Mammary epithelial cell (primary cell): Measurements from ENCODE around the gene HS3ST5.

ENCODE experiments used
- EZH2 ChIP-seq: IDR thresholded peaks from 2 replicates; pipeline ENCODE4 v1.6.1; 2012; ENCODE audit warnings: low read length, inconsistent platforms, borderline replicate concordance
- TF ChIP-seq, protein P1 (sequence below), 2 donors: IDR thresholded peaks in 1 of 2; conservative IDR thresholded peaks in 1 of 2; 2 replicates each; pipeline ENCODE4 v1.5.1; 2011 to 2012; ENCODE audit warnings: inconsistent platforms in 2 of 2, low read length in 2 of 2, mild to moderate bottlenecking in 2 of 2, control low read depth in 1 of 2, low read depth in 1 of 2; ENCODE audit not compliant: insufficient read depth in 1 of 2; ENCODE audit errors: extremely low read depth in 1 of 2

DNA sequence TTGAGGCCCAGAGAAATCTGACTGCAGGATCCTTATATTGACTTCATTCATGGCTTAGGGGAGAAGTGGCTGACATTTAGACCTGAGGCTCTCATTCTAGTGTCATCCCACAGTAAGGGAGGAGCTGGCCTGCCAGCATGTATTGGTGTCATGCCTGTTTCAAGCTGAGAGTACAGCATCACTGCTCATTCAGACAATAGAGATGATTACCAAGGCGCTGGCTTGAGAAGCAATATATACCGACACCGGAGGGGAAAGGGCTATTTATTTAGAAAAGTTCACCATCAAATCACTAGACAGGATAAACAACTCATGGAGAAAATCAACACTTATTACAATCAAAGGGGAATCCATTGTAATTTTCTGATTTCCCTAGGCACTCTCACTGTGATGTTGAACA, 287.5 kb downstream of the HS3ST5 start:
- TF ChIP-seq, protein P1, sequence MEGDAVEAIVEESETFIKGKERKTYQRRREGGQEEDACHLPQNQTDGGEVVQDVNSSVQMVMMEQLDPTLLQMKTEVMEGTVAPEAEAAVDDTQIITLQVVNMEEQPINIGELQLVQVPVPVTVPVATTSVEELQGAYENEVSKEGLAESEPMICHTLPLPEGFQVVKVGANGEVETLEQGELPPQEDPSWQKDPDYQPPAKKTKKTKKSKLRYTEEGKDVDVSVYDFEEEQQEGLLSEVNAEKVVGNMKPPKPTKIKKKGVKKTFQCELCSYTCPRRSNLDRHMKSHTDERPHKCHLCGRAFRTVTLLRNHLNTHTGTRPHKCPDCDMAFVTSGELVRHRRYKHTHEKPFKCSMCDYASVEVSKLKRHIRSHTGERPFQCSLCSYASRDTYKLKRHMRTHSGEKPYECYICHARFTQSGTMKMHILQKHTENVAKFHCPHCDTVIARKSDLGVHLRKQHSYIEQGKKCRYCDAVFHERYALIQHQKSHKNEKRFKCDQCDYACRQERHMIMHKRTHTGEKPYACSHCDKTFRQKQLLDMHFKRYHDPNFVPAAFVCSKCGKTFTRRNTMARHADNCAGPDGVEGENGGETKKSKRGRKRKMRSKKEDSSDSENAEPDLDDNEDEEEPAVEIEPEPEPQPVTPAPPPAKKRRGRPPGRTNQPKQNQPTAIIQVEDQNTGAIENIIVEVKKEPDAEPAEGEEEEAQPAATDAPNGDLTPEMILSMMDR (conservative IDR thresholded peaks at IDR 0.05 in 1 of 2, IDR thresholded peaks at IDR 0.05 in 1 of 2; ENCODE audit: extremely low read depth in 1 of 2, insufficient read depth in 1 of 2, low read depth in 1 of 2, low read length in 2 of 2), result no peak
- TF ChIP-seq EZH2, result no peak
